Measurements from ENCODE around the gene SUFU. TPM values are rescaled to one million over a fixed set of nuclear protein-coding genes. Genes with fewer than 3 reads are reported as not detected.

SUFU gene
- total and polyA plus RNA-seq, 2 of the 13 experiments (the other 11 are each of a cell fraction or from before 2014, with no cell fraction given) = 2.9 to 5.5 TPM

DNA sequence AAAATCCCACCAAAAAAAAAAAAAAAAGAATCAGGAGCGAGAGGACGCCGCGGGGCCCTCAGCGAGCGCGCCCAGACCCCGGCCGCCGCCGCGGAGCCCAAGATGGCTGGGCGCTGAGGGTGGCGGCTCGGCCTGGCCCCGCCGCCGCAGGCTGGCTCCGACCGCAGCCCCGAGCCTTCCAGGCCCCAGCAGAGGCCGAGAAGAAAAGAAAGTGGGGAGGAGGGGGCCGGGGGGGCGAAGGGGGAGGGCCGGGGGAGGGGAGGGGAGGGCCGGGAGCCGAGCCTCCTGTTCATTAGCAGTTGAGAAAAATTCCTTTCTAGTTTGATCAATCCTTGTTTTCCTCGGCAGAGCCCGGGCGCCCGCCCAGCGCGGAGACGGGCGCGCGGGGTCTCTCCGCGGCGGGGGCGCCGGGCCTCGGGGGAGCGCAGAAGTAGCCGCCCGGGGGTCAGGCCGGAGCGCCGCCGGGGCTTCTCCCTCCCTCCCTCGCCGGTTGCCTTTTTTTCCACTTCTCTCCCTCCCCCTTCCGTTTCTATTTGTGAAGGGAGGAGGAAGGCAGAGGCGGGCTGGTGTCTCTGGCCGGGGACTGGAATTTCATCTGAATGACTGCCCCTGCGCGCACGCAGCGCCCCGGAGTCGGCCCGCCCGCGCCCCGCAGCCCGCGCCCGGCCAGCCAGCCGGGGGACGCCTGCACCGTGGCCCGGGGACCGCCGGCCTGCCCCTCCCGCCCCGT, 139.7 kb downstream of the SUFU start:
- no peaks in the 10 kb centered on the region; a peak in 1 of 5 replicates for H3K27me3 ChIP-seq (ENCODE audit: control insufficient read depth in 1 of 2, insufficient read depth in 2 of 2, low read length in 2 of 2)
- peak overlapping the region; percentile 95 for H3K27ac ChIP-seq (ENCODE audit: extremely low read length, insufficient read depth, low read length)
- BruUV-seq (replicated peaks) = TSS peak; percentile 42
- H3K4me3 ChIP-seq (replicated peaks in 1 of 3; ENCODE audit: insufficient read depth in 1 of 3, low read depth in 2 of 3, low read length in 3 of 3) = peak overlapping the region; percentile 69 to 85 (median 82)
- peak overlapping the region; percentile 90 for H3K4me2 ChIP-seq (ENCODE audit: low read depth, low read length)
- in situ Hi-C loops (cut with HindIII; ENCODE audit: extremely low pct_ligation_motif_present, low pct_unique_long_range_greater_than_20kb) = no loop called here
- intact Hi-C loops (cut with micrococcal nuclease; ENCODE audit: unreplicated experiment) = loop anchor here (2.0 kb wide), 2 partner anchors 47 to 71 kb away; partner anchors contain the start of genes ARL3 and SFXN2
- H3K79me2 ChIP-seq (ENCODE audit: insufficient read depth, low read length) = peaks cover 42% of the 10 kb centered on the region
- H3K4me1 ChIP-seq (ENCODE audit: insufficient read depth, low read length) = peaks cover 30% of the 10 kb centered on the region
- ChIA-PET POLR2A (interaction anchor here (1.8 to 4.7 kb wide), 12 partner anchors 14 to 71 kb away, joined by 6 to 121 read pairs (median 29); partner anchors contain the start of genes ARL3 and SFXN2), CTCF (ENCODE audit: low intra/inter-chr PET ratio, low total read pairs) (interaction anchor here (1.6 to 2.1 kb wide), 2 partner anchors 43 to 140 kb away, joined by 5 read pairs; partner anchors contain the start of gene SUFU)
- ATAC-seq (peak; percentile 9; the same call in 2 of the 3 replicates), DNase-seq (ENCODE audit: low spot score) (peak; percentile 70), FAIRE-seq (no peak)
- WGBS (ENCODE audit: low lambda C conversion rate) = under 1% methylated on average over 51 of the region's 76 CpGs
- no peaks in the 10 kb centered on the region for H3K9me3 ChIP-seq (ENCODE audit: low read length)
- peak overlapping the region; percentile 90 for H3K9ac ChIP-seq (ENCODE audit: insufficient read depth, low read depth, low read length)
- H2AFZ ChIP-seq (ENCODE audit: low read length) = no peak overlapping the region
- H3K36me3 ChIP-seq (replicated peaks in 1 of 2; ENCODE audit: control insufficient read depth in 1 of 2, insufficient read depth in 2 of 2, low read length in 2 of 2) = peaks cover 6 to 16% of the 10 kb centered on the region in 2 experiments; a peak in 4 of 5 replicates
- peaks cover 29% of the 10 kb centered on the region for H4K20me1 ChIP-seq (ENCODE audit: insufficient read depth, low read length)
- no peak; the same call in 1 of the 2 replicates for TF ChIP-seq ZNF543 (CRISPR knock-in tag; IDR thresholded peaks at IDR 0.05)
- no peak for TF ChIP-seq CREB1 (IDR thresholded peaks at IDR 0.05)
- no peak for TF ChIP-seq CREB1 (CRISPR knock-in tag; IDR thresholded peaks at IDR 0.05)
- TF ChIP-seq POLR2AphosphoS5 (IDR thresholded peaks at IDR 0.05; ENCODE audit: low read depth, low read length) = peak; percentile 48
- 0 out of 2 replicates have a peak, but pooled peaks have one; percentile 1 for TF ChIP-seq HOXA3 (CRISPR knock-in tag; IDR thresholded peaks at IDR 0.05)
- TF ChIP-seq PLRG1 (conservative IDR thresholded peaks at IDR 0.05) = no peak
- no peak for TF ChIP-seq HDAC2 (CRISPR knock-in tag; IDR thresholded peaks at IDR 0.05)
- TF ChIP-seq KLF6 (CRISPR knock-in tag; IDR thresholded peaks at IDR 0.05) = no peak
- peak; percentile 62 for TF ChIP-seq RBFOX2 (IDR thresholded peaks at IDR 0.05; ENCODE audit: low read depth, low read length)
- peak in 1 of 2 experiments; percentile 47; a peak in 1 of 4 replicates for TF ChIP-seq POLR2A (IDR thresholded peaks at IDR 0.05; ENCODE audit: insufficient read depth in 1 of 2, low read depth in 2 of 2, low read length in 2 of 2)
- TF ChIP-seq ZNF138 (CRISPR knock-in tag; IDR thresholded peaks at IDR 0.05; ENCODE audit: low read depth) = 0 out of 2 replicates have a peak, but pooled peaks have one; percentile 3
- TF ChIP-seq ZSCAN12 (CRISPR knock-in tag; IDR thresholded peaks at IDR 0.05) = no peak
- peak; percentile 25; the same call in 1 of the 2 replicates for TF ChIP-seq GABPB1 (CRISPR knock-in tag; IDR thresholded peaks at IDR 0.05)
- TF ChIP-seq ZNF563 (CRISPR knock-in tag; IDR thresholded peaks at IDR 0.05) = 0 out of 2 replicates have a peak, but pooled peaks have one; percentile 8
- TF ChIP-seq SP5 (CRISPR knock-in tag; IDR thresholded peaks at IDR 0.05; ENCODE audit: borderline replicate concordance, low read depth) = 0 out of 2 replicates have a peak, but pooled peaks have one; percentile 4
- peak; percentile 51; the same call in 1 of the 2 replicates for TF ChIP-seq ZFX (CRISPR knock-in tag; IDR thresholded peaks at IDR 0.05; ENCODE audit: low read depth)
- peak; percentile 75 for TF ChIP-seq HNRNPK (IDR thresholded peaks at IDR 0.05; ENCODE audit: low read depth, low read length, poor library complexity, severe bottlenecking)
- TF ChIP-seq JUND (CRISPR knock-in tag; IDR thresholded peaks at IDR 0.05) = no peak
- TF ChIP-seq, protein P1, sequence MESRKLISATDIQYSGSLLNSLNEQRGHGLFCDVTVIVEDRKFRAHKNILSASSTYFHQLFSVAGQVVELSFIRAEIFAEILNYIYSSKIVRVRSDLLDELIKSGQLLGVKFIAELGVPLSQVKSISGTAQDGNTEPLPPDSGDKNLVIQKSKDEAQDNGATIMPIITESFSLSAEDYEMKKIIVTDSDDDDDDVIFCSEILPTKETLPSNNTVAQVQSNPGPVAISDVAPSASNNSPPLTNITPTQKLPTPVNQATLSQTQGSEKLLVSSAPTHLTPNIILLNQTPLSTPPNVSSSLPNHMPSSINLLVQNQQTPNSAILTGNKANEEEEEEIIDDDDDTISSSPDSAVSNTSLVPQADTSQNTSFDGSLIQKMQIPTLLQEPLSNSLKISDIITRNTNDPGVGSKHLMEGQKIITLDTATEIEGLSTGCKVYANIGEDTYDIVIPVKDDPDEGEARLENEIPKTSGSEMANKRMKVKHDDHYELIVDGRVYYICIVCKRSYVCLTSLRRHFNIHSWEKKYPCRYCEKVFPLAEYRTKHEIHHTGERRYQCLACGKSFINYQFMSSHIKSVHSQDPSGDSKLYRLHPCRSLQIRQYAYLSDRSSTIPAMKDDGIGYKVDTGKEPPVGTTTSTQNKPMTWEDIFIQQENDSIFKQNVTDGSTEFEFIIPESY (CRISPR knock-in tag; IDR thresholded peaks at IDR 0.05) = no peak
- TF ChIP-seq, protein P2, sequence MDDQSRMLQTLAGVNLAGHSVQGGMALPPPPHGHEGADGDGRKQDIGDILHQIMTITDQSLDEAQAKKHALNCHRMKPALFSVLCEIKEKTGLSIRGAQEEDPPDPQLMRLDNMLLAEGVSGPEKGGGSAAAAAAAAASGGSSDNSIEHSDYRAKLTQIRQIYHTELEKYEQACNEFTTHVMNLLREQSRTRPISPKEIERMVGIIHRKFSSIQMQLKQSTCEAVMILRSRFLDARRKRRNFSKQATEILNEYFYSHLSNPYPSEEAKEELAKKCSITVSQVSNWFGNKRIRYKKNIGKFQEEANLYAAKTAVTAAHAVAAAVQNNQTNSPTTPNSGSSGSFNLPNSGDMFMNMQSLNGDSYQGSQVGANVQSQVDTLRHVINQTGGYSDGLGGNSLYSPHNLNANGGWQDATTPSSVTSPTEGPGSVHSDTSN (CRISPR knock-in tag; IDR thresholded peaks at IDR 0.05; ENCODE audit: borderline replicate concordance) = no peak
- TF ChIP-seq AGO2 (optimal IDR thresholded peaks at IDR 0.05; ENCODE audit: low read depth, low read length) = peak; percentile 11
- 0 out of 2 replicates have a peak, but pooled peaks have one; percentile 9 for TF ChIP-seq TSC22D2 (CRISPR knock-in tag; IDR thresholded peaks at IDR 0.05; ENCODE audit: borderline replicate concordance)
- TF ChIP-seq ZIK1 (CRISPR knock-in tag; IDR thresholded peaks at IDR 0.05; ENCODE audit: borderline replicate concordance, low read depth) = 0 out of 2 replicates have a peak, but pooled peaks have one; percentile 28

Measured in HepG2 (cell line).